Testis (tissue), 3 donors: ENCODE results near the gene PTPRT. TPM values are rescaled to one million over a fixed set of nuclear protein-coding genes. Genes with fewer than 3 reads are reported as not detected.

ENCODE experiments used
- DNase-seq: peaks from one replicate; pipeline ENCODE4 v3.0.0-alpha.2; 2019
- H3K27ac ChIP-seq, 2 donors: fragments of 200-600 bp; sonication (generic); one replicate each; pipeline ENCODE4 v1.5.1; 2019
- H3K27me3 ChIP-seq: fragments of 200-600 bp; sonication (generic); one replicate; pipeline ENCODE4 v1.5.1; 2019
- H3K36me3 ChIP-seq: fragments of 200-600 bp; sonication (generic); one replicate; pipeline ENCODE4 v1.5.1; 2017; ENCODE audit warnings: low read depth; ENCODE audit errors: missing control alignments
- H3K4me1 ChIP-seq: fragments of 200-600 bp; sonication (generic); one replicate; pipeline ENCODE4 v1.5.1; 2019
- H3K4me3 ChIP-seq, 2 donors: fragments of 200-600 bp; sonication (generic); one replicate each; pipeline ENCODE4 v1.5.1; 2017 to 2019
- H3K9me3 ChIP-seq: fragments of 200-600 bp; sonication (generic); one replicate; pipeline ENCODE4 v1.5.1; 2017
- POLR2A ChIP-seq: fragments of 450-650 bp; IDR thresholded peaks from one replicate; pipeline ENCODE4 v1.6.1; 2017; ENCODE audit warnings: antibody characterized with exemption, mild to moderate bottlenecking, moderate library complexity
- WGBS, 2 donors: methylation state at CpG; one replicate each; pipeline ENCODE4 v1.1.5; 2018; 5-methylcytosine and 5-hydroxymethylcytosine counted together
- intact Hi-C: fragments of 100-400 bp; cut with DNase I; formaldehyde crosslinking; loops from one replicate; pipeline ENCODE4 v1.15.1; 2023; ENCODE audit warnings: low total_unique reads
- polyA plus RNA-seq: library from polyadenylated mRNA; stranded (reverse); fragments of 350-450 nt; fragmentation: Illumina TruSeq; extraction: RNeasy Lipid Tissue Mini Kit (QIAGEN cat#74804); gene quantifications from one replicate; pipeline ENCODE4 v1.2.3, GENCODE V29; 2014; ENCODE audit warnings: low read depth, low replicate concordance; ENCODE audit not compliant: insufficient read depth
- total RNA-seq, 2 donors: library from RNA; depleted of rRNA; stranded (reverse); fragments of >200 nt; gene quantifications; one replicate each; pipeline ENCODE4 v1.2.3, GENCODE V29; 2016
- TF ChIP-seq, protein P1 (sequence below), 3 experiments: fragments of 450-650 bp in 2 of 3; fragments of 200-600 bp in 1 of 3; sonication (generic) in 1 of 3; IDR thresholded peaks; one replicate each; pipeline ENCODE4 v1.5.1; 2016 to 2019; ENCODE audit warnings: antibody characterized with exemption in 3 of 3, mild to moderate bottlenecking in 2 of 3, moderate library complexity in 1 of 3

The PTPRT gene
- total and polyA plus RNA-seq, 3 donors from 2014 or later, result 2.3 to 2.5 (median 2.3) TPM

- H3K36me3 ChIP-seq, result no peaks in the 10 kb centered on the region
- no peaks in the 10 kb centered on the region for H3K4me1 ChIP-seq
- WGBS, 2 donors, result 62 to 81% methylated on average over 3 of the region's 3 CpGs
- no peak overlapping the region for H3K4me3 ChIP-seq
- no peak overlapping the region for H3K27ac ChIP-seq
- DNase-seq, result no peak
- intact Hi-C loops, result no loop called here
- H3K27me3 ChIP-seq, result no peaks in the 10 kb centered on the region
- no peaks in the 10 kb centered on the region for H3K9me3 ChIP-seq
- TF ChIP-seq, protein P1, sequence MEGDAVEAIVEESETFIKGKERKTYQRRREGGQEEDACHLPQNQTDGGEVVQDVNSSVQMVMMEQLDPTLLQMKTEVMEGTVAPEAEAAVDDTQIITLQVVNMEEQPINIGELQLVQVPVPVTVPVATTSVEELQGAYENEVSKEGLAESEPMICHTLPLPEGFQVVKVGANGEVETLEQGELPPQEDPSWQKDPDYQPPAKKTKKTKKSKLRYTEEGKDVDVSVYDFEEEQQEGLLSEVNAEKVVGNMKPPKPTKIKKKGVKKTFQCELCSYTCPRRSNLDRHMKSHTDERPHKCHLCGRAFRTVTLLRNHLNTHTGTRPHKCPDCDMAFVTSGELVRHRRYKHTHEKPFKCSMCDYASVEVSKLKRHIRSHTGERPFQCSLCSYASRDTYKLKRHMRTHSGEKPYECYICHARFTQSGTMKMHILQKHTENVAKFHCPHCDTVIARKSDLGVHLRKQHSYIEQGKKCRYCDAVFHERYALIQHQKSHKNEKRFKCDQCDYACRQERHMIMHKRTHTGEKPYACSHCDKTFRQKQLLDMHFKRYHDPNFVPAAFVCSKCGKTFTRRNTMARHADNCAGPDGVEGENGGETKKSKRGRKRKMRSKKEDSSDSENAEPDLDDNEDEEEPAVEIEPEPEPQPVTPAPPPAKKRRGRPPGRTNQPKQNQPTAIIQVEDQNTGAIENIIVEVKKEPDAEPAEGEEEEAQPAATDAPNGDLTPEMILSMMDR (IDR thresholded peaks at IDR 0.05), result no peak
- TF ChIP-seq POLR2A, result no peak
Observed at GRCh38 chr20:42444799-42445198, 744.9 kb downstream of the PTPRT start.

- 86 to 93% methylated on average over 4 of the region's 4 CpGs for WGBS, 2 donors
- TF ChIP-seq POLR2A, result no peak
- TF ChIP-seq, protein P1 (IDR thresholded peaks at IDR 0.05), result no peak
- H3K9me3 ChIP-seq, result no peaks in the 10 kb centered on the region
- no peaks in the 10 kb centered on the region for H3K4me1 ChIP-seq
- no peak for DNase-seq
- no peak overlapping the region for H3K4me3 ChIP-seq
- no peaks in the 10 kb centered on the region for H3K36me3 ChIP-seq
- H3K27me3 ChIP-seq, result no peaks in the 10 kb centered on the region
- intact Hi-C loops, result no loop called here
- H3K27ac ChIP-seq, result no peak overlapping the region
Observed at GRCh38 chr20:42443200-42443599, 746.5 kb downstream of the PTPRT start.

DNA sequence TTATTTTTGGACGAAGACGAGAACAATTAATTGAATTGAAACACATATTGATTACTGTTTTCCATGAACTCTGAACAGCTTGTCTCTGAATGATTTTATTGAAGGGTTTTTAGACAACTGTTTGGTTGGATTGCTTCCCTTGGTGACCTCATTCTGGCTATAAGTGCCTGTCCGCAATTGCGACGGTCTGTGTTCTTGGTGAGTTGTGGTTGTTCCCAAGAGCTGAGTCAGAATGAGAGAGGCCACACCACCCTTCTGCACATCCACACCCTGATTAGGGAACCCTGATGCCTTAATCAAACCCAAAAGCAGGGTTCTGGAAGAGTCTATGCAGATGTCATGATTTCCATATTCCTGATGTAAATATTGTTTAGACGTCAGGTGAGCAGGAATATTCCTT is 747.0 kb downstream of the PTPRT start:
- H3K36me3 ChIP-seq, result no peaks in the 10 kb centered on the region
- no peaks in the 10 kb centered on the region for H3K27me3 ChIP-seq
- TF ChIP-seq, protein P1 (IDR thresholded peaks at IDR 0.05), result no peak
- TF ChIP-seq POLR2A, result no peak
- H3K4me3 ChIP-seq, result no peak overlapping the region
- H3K9me3 ChIP-seq, result no peaks in the 10 kb centered on the region
- no peak for DNase-seq
- WGBS, 2 donors, result 78 to 87% methylated on average over 6 of the region's 6 CpGs
- no peak overlapping the region for H3K27ac ChIP-seq
- H3K4me1 ChIP-seq, result no peaks in the 10 kb centered on the region
- intact Hi-C loops, result no loop called here

GRCh38 chr20:42441864-42442331 is 747.8 kb downstream of the PTPRT start:
- H3K27me3 ChIP-seq, result no peaks in the 10 kb centered on the region
- no peak for DNase-seq
- no peaks in the 10 kb centered on the region for H3K4me1 ChIP-seq
- no peaks in the 10 kb centered on the region for H3K9me3 ChIP-seq
- intact Hi-C loops, result no loop called here
- H3K4me3 ChIP-seq, result no peak overlapping the region
- H3K36me3 ChIP-seq, result no peaks in the 10 kb centered on the region
- no peak overlapping the region for H3K27ac ChIP-seq
- TF ChIP-seq POLR2A, result no peak
- TF ChIP-seq, protein P1 (IDR thresholded peaks at IDR 0.05), result no peak
- 80 to 82% methylated on average over 6 of the region's 6 CpGs for WGBS, 2 donors

DNA sequence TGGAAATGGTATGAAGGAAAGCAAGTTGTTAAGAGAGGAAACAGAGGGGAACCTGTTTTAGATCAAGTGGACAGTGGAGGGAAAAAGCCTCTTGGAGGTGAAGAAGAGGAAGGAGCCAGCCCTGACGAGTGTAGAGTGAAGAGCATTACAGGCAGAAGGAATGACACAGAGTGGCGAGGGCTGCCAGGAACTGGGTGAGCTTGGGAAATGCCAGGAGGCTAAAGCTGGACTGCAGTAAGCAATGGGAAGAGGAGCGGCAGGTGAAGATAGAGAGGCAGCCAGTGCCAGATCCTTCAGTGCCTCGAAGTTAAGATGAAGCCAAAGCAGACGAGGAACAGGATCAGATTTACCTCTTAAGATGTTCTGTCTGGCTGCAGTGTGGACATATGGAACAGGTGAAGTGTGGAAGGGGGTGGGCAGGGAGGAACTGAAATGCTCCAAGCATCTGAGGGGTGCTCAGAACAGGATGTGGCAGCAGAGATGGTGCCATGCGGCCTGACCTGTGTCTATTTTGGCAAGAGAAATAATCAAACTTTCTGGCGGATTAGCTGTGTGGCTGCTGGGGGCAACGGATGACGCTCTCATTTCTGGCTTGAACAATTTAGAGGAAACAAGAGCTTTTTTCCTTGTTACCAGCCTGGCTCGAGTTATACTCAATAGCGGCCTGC is 748.4 kb downstream of the PTPRT start:
- intact Hi-C loops, result no loop called here
- no peak for DNase-seq
- no peaks in the 10 kb centered on the region for H3K9me3 ChIP-seq
- H3K4me1 ChIP-seq, result no peaks in the 10 kb centered on the region
- 85 to 89% methylated on average over 11 of the region's 11 CpGs for WGBS, 2 donors
- no peak overlapping the region for H3K4me3 ChIP-seq
- no peak overlapping the region for H3K27ac ChIP-seq
- no peaks in the 10 kb centered on the region for H3K27me3 ChIP-seq
- no peak for TF ChIP-seq POLR2A
- TF ChIP-seq, protein P1 (IDR thresholded peaks at IDR 0.05), result no peak
- no peaks in the 10 kb centered on the region for H3K36me3 ChIP-seq
